Activated T-helper 2 cell treated with anti-CD3 and anti-CD28 coated beads, Interferon-gamma antibody, Interleukin-2, Interleukin-4, amounts not matched to agents 10 μg/mL and 5 μg/mL and 100 μg/mL, durations not matched to agents 14 hours and 24 hours and 36 hours (primary cell): ENCODE results near the gene FNDC1. TPM values are rescaled to one million over a fixed set of nuclear protein-coding genes. Genes with fewer than 3 reads are reported as not detected.

ENCODE experiments used
- DNase-seq: peaks from one replicate; pipeline ENCODE4 v3.0.0; 2021; ENCODE audit warnings: low spot score
- H3K27ac Mint-ChIP-seq: one replicate; pipeline ENCODE4 v1.8.0; 2021; ENCODE audit warnings: mixed read lengths
- H3K27me3 Mint-ChIP-seq: one replicate; pipeline ENCODE4 v1.8.0; 2021; ENCODE audit warnings: low read depth, mixed read lengths
- H3K36me3 Mint-ChIP-seq: one replicate; pipeline ENCODE4 v1.8.0; 2021; ENCODE audit warnings: low read depth, mixed read lengths
- H3K4me1 Mint-ChIP-seq: one replicate; pipeline ENCODE4 v1.8.0; 2021; ENCODE audit warnings: low read depth, mixed read lengths
- H3K4me3 Mint-ChIP-seq: one replicate; pipeline ENCODE4 v1.8.0; 2021; ENCODE audit warnings: low read depth, mild to moderate bottlenecking, moderate library complexity, mixed read lengths
- H3K9me3 Mint-ChIP-seq: one replicate; pipeline ENCODE4 v1.8.0; 2021; ENCODE audit warnings: mixed read lengths
- intact Hi-C: fragments of 100-400 bp; cut with micrococcal nuclease; formaldehyde crosslinking; loops from one replicate; pipeline ENCODE4 v1.15.1; 2023
- total RNA-seq: library from RNA; stranded (reverse); gene quantifications from 2 replicates; pipeline ENCODE4 v1.2.3, GENCODE V29; 2022

FNDC1 gene
- total RNA-seq, 1 donor from 2014 or later: not detected

DNA sequence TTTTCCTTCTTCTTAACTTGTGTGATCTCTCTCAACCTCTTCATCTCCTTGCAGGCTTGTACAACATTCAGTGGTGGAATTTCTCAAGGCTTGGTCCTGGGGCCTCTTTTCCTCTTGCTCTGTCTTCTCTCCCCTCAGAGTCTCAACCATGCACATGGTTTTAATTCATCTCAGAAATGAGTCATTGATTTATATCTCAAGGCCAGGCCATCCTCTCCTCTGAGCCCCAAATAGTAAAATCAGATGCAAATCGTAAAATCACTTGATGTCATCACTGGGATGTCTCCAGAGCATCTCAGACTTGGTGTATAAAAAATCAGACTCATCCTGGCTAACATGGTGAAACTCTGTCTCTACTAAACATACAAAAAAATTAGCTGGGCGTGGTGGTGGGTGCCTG, 85.0 kb downstream of the FNDC1 start:
- Mint-ChIP-seq H3K36me3 (no peaks in the 10 kb centered on the region), H3K27ac (no peak overlapping the region), H3K4me1 (peaks cover 2% of the 10 kb centered on the region), H3K27me3 (peaks cover 2% of the 10 kb centered on the region), H3K9me3 (no peaks in the 10 kb centered on the region), H3K4me3 (no peak overlapping the region)
- no peak for DNase-seq
- intact Hi-C loops: no loop called here

DNA sequence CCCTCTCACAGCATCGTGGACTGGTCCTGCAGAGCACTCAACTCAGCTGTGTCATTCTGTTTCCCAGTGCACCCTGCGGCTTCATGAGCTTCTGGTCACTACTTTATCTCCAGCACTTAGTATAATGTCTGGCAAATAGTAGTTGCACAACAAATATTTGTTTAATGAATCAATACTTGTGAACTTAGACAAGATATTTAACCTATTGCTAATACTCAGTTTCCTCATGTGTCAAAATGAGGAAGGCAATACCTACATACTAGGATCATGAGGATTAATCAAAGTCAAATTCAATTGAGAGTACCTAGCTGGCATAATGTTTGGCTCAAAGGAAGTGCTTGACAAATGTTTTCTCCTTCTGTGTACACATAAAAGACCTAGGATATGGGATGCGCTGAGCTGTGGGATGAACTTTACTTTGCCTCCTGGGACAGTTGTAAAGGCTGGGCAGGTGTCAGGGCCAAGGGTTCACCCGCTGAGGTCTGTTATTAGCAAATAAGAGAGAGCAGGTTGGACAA, 86.3 kb downstream of the FNDC1 start:
- H3K36me3 Mint-ChIP-seq: no peaks in the 10 kb centered on the region
- intact Hi-C loops: no loop called here
- H3K4me3 Mint-ChIP-seq: no peak overlapping the region
- H3K27ac Mint-ChIP-seq: no peak overlapping the region
- H3K4me1 Mint-ChIP-seq: peaks cover 2% of the 10 kb centered on the region
- H3K27me3 Mint-ChIP-seq: peaks cover 2% of the 10 kb centered on the region
- no peaks in the 10 kb centered on the region for H3K9me3 Mint-ChIP-seq
- DNase-seq: no peak

DNA sequence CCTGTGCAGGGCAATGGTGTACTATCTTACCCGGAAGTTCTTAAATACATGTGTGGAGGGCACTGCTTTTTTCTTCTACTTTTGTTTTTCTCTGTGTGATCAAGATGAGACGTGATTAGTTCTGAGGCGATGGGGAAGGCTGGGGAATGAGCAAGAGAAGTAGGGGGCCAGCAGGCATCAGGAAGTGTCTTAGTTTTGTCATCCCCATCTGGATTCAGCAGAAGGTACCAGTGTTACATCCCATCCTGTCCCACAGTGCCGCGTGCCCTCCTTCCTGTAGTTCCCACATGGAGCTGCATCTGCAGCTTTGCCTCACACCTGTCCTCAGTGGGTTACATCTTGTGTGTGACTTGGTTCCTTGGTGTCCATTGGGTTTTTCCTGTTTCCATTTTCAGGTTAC, 86.9 kb downstream of the FNDC1 start:
- no peak overlapping the region for H3K27ac Mint-ChIP-seq
- no peak for DNase-seq
- peaks cover 2% of the 10 kb centered on the region for H3K4me1 Mint-ChIP-seq

DNA sequence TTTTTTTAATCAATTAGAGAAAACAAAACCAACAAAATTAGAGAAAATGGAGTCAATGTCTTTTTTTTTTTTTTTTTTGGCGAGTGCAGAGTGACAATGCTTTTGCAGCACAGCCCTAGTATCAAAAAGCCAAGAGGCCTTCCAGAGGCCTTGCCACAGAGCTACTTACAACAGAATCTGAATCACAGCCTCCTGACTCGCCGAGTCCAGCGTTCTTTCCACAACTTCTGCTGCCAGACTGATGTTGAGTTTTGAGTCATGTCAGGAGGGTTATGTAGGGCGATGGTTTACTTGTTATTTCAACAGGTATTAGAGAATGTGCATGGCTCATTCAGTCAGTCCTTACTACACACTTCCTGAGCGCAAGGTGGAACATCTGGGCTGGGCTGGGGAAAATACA, 88.6 kb downstream of the FNDC1 start:
- Mint-ChIP-seq H3K4me3 (no peak overlapping the region), H3K36me3 (no peaks in the 10 kb centered on the region), H3K9me3 (no peaks in the 10 kb centered on the region), H3K4me1 (peaks cover 2% of the 10 kb centered on the region), H3K27ac (no peak overlapping the region), H3K27me3 (peaks cover 2% of the 10 kb centered on the region)
- DNase-seq: no peak
- intact Hi-C loops: no loop called here

More for the DNA sequence above, 86.9 kb downstream of the FNDC1 start:
- Mint-ChIP-seq H3K36me3 (no peaks in the 10 kb centered on the region), H3K27me3 (peaks cover 2% of the 10 kb centered on the region), H3K9me3 (no peaks in the 10 kb centered on the region), H3K4me3 (no peak overlapping the region)
- intact Hi-C loops: no loop called here

DNA sequence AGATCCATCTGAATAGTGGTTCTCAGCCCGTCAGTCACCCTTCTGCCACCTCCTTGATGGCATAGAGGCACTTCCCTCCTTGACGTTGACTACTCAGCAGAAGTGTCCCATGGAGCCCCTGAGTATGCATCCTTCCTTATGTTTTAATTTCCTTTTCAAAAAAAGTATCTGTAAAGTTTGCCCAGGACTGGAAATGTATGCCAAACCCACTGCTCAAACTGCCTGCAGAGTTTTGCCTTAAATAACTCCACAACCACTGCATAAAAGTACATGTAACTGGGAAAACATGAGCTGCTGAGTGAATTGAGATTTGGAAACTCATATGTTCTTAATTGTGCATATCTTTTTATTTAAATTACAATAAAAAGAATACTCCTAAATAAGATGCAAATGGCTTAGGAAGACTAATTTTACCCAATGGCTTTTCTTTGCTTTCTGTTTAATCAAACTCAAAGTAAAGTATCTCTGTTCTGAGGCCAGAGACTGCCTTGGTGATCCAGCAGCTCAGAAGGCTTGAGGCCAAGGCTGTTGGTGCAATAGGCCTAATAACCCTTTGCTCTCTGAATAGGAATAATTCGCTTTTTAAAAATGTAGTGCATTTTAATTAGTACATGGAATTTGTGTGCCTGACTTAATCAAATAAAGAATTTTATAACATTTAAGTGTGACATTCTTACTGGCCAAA, 90.4 kb downstream of the FNDC1 start:
- no peaks in the 10 kb centered on the region for H3K36me3 Mint-ChIP-seq
- H3K4me1 Mint-ChIP-seq: no peaks in the 10 kb centered on the region
- H3K27ac Mint-ChIP-seq: no peak overlapping the region
- H3K27me3 Mint-ChIP-seq: peaks cover 2% of the 10 kb centered on the region
- no peak for DNase-seq
- intact Hi-C loops: no loop called here
- no peaks in the 10 kb centered on the region for H3K9me3 Mint-ChIP-seq
- no peak overlapping the region for H3K4me3 Mint-ChIP-seq

DNA sequence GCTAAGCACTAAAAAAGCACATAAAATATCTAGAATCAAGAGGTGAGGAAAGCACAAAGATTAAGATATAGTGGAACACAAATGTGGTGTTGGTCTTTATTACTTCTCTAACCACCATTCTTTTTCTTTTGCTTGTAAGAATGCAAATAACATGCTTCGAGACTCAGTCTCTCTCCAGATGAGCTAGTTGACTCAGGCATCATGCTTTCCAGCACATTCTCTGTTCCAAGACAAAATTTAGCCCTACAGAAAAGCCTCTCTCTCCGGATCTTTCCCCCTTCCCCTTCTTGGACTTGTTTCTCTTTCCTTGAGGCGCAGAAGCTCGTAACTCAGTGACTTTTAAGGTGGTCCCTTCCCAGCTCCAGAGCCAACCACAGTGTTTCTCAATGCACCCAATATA, 91.0 kb downstream of the FNDC1 start:
- Mint-ChIP-seq H3K4me3 (no peak overlapping the region), H3K9me3 (no peaks in the 10 kb centered on the region)

DNA sequence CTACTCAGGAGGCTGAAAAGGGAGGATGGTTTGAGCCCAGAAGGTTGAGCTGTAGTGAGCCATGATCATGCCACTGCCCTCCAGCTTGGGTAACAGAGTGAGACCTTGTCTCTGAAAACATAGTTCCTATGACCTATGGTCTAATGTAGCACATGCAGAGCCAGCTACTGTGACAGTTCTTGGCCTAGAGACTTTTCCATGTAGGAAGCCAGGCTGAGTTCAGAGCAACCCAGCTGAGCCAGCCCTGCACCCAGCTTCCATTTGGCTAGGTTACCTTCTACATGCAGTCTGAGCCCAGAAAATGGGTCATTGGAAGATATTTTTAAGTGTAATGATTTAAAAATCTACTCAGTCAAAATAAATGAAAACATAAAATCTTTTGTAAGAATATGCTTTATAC, 92.8 kb downstream of the FNDC1 start:
- no peaks in the 10 kb centered on the region for H3K4me1 Mint-ChIP-seq
- H3K36me3 Mint-ChIP-seq: no peaks in the 10 kb centered on the region
- no peaks in the 10 kb centered on the region for H3K27me3 Mint-ChIP-seq
- intact Hi-C loops: no loop called here
- H3K27ac Mint-ChIP-seq: no peak overlapping the region
- H3K4me3 Mint-ChIP-seq: no peak overlapping the region
- no peak for DNase-seq
- no peaks in the 10 kb centered on the region for H3K9me3 Mint-ChIP-seq

More for the DNA sequence above, 91.0 kb downstream of the FNDC1 start:
- H3K4me1 Mint-ChIP-seq: no peaks in the 10 kb centered on the region
- no peak overlapping the region for H3K27ac Mint-ChIP-seq
- DNase-seq: no peak
- H3K36me3 Mint-ChIP-seq: no peaks in the 10 kb centered on the region
- no peaks in the 10 kb centered on the region for H3K27me3 Mint-ChIP-seq
- intact Hi-C loops: no loop called here

DNA sequence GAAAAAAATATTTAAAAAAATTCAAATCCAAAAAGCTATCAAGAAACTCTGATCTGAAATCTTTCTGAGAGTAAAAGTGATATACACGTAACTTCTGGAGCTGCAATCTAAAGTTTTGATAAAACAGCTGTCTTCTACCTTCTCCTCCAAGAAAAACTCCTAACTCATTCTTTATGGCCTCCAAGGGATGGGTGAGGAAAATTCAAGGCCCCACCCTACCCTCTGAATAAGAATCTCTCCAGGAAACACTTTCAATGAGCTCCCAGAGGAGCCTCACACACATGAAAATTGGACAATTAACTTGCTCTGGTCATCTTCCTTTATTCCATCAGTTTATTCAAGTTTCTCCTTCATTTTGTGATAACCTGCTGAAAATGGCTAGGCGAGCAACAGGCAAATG, 93.4 kb downstream of the FNDC1 start:
- H3K4me3 Mint-ChIP-seq: no peak overlapping the region
- no peak for DNase-seq
- H3K4me1 Mint-ChIP-seq: no peaks in the 10 kb centered on the region
- no peak overlapping the region for H3K27ac Mint-ChIP-seq
- no peaks in the 10 kb centered on the region for H3K9me3 Mint-ChIP-seq
- no peaks in the 10 kb centered on the region for H3K27me3 Mint-ChIP-seq
- no peaks in the 10 kb centered on the region for H3K36me3 Mint-ChIP-seq
- intact Hi-C loops: no loop called here

DNA sequence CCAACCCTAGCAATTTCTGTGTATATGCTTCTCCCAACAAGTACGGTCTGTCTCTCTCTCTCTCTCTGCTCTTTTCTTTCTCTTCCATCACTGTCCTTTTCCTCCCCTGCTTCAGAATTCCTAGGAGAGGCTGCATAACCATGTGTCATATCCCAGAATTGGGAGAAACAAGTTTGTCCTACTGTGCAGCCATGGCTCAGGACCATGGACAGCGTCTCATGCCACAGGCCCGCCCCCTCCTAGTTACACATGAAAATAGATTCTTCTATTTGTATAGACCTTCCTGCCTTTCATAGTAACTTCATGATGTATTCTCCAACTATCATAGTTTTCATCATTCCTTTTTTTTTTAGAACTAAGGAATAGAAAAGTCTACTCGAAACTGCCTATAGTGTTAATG, 98.0 kb downstream of the FNDC1 start:
- no peaks in the 10 kb centered on the region for H3K36me3 Mint-ChIP-seq
- H3K9me3 Mint-ChIP-seq: no peaks in the 10 kb centered on the region
- no peak for DNase-seq
- no peaks in the 10 kb centered on the region for H3K27me3 Mint-ChIP-seq
- no peaks in the 10 kb centered on the region for H3K4me1 Mint-ChIP-seq
- intact Hi-C loops: no loop called here
- H3K4me3 Mint-ChIP-seq: no peak overlapping the region
- H3K27ac Mint-ChIP-seq: no peak overlapping the region

DNA sequence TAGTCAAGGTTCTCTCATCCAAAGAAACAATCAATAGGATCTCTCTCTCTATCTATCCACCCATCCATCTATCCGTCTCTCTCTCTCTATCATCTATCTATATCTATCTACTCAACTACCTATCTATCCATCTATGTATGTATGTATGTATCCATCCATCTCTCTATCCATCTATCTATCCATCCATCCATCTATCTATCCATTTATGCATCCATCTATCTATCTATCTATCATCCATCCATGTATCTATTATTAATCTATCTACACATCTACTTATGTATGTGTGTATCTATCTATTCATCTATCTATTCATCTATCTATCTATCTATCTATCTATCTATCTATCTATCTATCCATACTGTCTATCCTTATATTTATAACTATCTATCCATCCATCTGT, 99.3 kb downstream of the FNDC1 start:
- Mint-ChIP-seq H3K27me3 (no peaks in the 10 kb centered on the region), H3K27ac (no peak overlapping the region), H3K36me3 (no peaks in the 10 kb centered on the region), H3K4me1 (no peaks in the 10 kb centered on the region), H3K4me3 (no peak overlapping the region), H3K9me3 (no peaks in the 10 kb centered on the region)
- intact Hi-C loops: no loop called here
- DNase-seq: no peak

DNA sequence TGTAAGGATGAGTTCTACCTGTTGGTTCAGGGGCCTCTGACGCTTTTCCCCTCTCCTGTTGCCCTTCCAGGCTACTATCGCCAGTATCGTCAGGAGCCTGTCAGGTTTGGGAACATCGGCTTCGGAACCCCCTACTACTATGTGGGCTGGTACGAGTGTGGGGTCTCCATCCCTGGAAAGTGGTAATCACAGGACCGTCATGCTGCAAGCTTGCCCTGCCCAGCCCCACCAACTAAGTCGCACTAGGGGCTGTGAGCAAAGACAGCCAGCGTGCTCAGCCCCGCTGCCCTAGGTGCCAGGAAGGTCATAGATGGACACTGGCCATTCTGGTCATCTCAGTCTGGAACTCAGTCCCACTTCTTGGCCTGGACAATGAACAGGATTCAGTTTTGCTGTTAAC, 102.1 kb downstream of the FNDC1 start:
- no peaks in the 10 kb centered on the region for H3K36me3 Mint-ChIP-seq
- no peaks in the 10 kb centered on the region for H3K9me3 Mint-ChIP-seq
- H3K27ac Mint-ChIP-seq: no peak overlapping the region
- H3K4me1 Mint-ChIP-seq: no peaks in the 10 kb centered on the region
- intact Hi-C loops: no loop called here
- no peak for DNase-seq
- H3K4me3 Mint-ChIP-seq: no peak overlapping the region
- no peaks in the 10 kb centered on the region for H3K27me3 Mint-ChIP-seq

DNA sequence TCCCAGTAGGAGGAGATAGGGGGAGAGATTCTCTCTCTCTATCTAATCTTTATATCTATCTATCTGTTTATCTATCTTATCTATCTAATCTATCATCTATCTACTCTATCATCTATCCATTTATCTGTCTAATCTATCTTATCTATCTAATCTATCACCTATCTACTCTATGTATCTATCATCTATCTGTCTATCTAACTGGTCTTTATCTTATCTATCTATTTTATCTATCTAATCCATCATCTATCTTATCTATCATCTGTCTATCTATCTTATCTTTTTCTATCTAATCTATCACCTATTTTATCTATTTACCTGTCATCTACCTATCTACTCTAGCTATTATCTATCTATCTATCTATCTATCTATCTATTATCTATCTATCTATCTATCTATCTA, 109.4 kb downstream of the FNDC1 start:
- Mint-ChIP-seq H3K4me3 (no peak overlapping the region), H3K4me1 (no peaks in the 10 kb centered on the region), H3K36me3 (no peaks in the 10 kb centered on the region), H3K27ac (no peak overlapping the region), H3K9me3 (no peaks in the 10 kb centered on the region), H3K27me3 (no peaks in the 10 kb centered on the region)
- DNase-seq: no peak
- intact Hi-C loops: no loop called here

DNA sequence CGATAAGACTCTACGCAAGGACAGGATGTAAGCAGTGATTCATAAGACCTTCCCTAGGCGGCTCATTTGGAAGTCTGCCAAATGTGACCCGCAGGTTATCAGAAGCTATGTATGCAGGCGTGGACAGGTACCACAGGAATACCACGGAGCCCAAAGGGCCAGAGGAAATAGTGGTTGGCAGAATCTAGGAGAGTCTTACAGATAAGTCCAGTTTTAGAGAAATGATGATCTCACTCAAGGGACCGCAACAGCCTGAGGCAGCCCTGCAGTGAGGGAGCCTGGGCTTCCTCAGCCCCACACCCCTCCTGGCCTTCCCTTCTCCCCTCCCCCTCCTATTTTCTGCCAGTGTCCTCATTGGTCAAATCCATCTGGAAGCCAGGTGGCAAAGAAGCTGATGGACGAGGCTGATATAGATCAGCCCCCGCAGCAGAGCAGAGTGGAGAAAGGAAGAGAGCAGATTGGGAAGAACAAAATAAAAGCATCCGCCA, 110.6 kb downstream of the FNDC1 start:
- Mint-ChIP-seq H3K27ac (no peak overlapping the region), H3K4me1 (no peaks in the 10 kb centered on the region), H3K4me3 (no peak overlapping the region), H3K27me3 (no peaks in the 10 kb centered on the region), H3K36me3 (no peaks in the 10 kb centered on the region), H3K9me3 (peaks cover 3% of the 10 kb centered on the region)
- intact Hi-C loops: no loop called here
- DNase-seq: no peak
